Activated CD4-positive, CD25-positive, alpha-beta regulatory T cell (primary cell): ENCODE measurements around the gene PTGR3.

Source experiments
- DNase-seq, 4 experiments: peaks; one replicate each; lab custom pipeline; 2025; lab: John Stamatoyannopoulos, UW

PTGR3 gene

DNA sequence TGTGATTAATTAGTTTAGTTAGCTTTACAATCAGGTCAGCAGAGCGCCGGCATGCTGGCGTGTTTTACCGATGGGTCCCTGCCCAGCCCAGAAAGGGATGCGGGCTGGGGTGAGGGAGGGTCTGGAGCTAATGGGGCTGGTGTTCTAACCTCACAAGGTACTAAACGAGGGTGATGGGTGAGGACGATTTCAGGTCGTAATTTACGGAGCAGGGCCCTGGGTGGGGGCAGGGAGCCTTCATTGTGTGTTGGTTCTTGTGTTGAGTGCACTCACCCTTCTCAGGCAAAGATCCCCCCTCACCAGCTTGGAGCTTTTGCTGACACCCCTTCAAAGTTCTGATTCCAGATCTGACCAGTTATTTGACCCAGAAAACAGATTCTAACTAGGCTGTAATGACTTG, 39.5 kb downstream of the PTGR3 start:
- DNase-seq = no peak

DNA sequence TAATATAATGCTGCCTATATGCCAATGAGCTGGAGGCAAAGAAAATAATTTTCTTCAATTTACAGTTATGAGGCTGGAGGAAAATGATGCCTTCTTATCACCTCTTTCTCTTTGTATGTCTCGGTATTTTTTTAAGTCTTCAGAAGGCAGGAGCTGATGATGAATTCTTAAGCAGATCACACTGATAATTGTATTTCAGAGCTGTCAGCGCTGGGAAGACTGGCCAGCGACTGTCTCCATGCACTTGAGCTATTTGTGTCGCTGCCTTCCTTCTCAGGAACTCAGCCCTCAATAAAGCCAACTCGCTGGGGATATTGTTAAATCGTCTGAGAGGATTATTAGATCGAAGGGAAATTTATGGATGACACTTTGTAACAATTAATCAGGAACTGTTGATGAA, 40.3 kb downstream of the PTGR3 start:
- no peak for DNase-seq

DNA sequence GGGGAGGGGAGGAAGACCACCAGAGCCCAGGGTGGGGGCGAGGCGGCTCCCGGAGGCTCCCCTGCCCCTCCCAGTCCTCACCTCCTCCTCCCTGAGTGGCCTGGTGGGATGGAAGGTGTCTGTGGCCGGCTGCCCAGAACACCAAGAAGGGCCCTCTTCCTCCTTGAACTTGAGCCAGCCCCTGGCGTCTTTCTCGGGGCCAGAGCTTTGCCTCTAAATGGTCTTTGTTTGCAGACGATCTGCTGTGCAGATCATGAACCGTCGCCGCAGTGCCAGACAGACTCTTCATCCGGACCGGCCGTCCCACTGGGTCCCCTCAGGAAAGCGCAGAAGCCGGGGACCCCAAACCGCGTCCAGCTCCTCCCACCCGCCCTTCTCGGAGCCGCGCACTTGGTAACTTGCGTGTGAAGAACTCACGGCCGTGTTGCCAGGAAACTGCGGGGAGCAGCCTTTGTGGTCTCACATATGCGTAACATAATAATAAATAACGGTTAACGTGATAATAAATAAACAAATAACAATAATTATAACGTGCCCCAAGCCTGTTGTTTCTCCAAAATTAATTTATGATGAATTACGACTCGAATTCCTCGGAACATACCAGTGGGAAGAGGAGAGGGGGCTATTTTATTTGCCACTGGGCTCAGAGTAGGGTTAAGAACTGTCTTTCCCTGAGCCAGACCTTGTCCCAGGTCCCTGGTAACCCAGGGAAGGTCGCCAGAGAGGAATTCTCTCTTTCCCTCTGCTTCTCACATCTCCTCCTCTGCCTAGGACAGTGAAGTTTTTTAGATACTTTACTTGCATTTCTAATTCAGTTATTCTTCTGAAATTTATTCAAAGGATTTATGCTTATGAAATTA, 41.0 kb downstream of the PTGR3 start:
- no peak for DNase-seq

DNA sequence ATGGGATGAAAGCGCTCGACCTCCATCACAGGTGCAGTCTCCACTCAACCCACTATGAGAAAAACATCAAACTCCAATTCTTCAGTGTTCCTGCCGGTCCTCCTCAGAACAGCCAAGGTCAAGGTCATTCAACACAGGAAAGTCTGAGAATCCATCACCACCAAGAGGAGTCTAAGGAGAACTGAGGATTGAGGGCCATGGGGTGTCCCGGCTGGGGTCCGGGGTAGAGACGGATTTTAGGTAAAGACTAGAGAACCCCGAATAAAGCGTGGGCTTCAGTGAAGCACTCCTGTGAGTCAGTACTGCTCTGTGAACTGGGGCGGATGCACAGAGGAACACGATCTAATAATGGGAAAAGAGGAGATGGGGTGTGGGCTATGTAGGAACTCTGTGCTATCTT, 41.8 kb downstream of the PTGR3 start:
- no peak for DNase-seq

DNA sequence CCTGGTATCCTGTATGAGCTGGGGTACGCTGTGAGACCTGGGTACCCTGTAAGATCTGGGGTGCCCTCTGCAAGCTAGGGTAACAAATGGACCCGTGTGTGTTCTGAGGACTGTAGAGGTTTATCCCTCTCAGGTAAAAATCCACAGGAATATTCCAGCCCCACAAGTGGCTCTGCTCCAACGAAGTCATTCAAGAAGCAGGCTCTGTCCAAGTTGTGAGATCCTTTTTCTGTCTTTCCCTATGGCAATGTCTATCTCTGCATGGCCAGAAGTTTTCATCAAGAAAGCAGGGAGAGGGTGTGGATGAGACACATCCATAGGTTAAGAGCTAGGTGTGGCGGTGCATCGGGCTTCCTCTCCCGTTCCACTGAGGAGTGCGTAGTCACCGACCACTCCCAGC, 43.0 kb downstream of the PTGR3 start:
- no peak for DNase-seq

DNA sequence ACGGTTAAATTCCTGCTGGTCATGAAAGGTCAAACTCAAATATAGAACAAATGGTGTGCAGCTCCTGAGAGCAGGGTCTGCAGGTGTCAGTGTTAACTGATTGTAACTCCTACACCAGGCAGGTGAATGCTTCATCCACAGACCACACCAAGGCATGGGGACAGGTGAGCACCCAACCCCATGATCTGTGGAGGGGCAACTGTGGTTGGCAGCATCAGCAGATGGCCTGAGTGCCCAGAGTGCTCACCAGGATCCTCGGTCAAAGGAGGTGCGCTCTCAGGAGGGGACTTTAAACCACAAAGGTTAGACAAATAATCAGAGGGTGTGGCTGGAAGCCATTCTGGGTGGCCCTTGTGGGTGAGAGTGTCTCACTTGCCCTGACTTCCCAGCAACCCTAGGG, 44.5 kb downstream of the PTGR3 start:
- DNase-seq = no peak

DNA sequence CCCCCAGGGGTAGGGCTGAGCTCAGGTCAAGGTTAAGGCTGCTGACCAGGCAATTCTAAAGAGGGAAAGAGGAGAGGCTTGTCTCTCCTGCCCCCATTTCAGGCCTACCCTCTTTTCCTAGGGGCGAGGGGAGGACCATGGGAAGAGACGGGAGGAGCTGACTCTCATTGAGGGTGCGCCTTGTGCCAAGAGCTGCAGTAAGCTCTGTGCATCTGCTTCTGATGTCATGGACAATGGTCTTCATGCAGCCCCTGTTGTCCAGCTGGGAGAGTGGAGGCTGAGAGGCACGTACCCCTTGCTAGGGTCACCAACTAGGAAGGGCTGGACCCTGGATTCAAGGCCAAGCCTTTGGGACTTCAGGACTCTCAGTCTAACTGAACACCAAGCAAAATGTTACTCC, 45.2 kb downstream of the PTGR3 start:
- DNase-seq = no peak

DNA sequence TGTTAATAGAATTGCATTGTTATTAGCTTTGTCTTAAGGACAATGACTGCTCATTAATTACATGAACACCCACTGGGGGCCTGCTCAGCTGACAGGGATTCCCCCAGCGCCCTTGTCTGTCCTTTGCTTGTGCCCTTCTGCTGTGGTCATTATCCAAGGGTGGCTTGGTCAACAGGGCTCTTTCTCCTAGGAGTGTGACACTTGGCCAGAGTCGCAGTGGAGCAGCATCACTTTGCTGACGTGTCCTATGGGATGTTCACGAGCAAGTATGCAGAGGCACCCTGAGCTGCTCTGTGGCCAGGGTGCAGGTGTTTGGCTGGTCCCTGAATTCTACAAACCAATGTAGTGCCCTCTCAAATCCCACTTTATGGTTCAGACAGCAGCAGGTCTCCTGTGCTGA, 46.0 kb downstream of the PTGR3 start:
- no peak for DNase-seq

DNA sequence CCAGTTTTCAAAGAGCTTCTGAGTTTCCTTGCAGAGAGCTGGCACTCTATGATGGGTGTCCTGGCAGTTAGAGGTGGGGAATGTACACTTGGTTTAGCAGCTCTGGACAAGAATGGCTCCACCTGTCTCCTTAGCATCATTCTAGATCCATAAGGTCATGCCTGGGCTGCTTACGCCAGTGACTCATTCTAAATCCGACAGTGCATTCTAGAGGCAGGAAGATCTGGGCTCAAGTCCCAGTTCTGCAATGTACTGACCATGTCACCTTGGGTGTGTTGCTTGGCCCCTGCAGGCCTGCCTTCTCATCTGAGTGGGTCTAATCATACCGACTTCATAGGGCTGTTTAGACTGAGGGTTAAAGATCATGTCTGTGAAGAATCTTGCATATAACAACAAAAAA, 46.5 kb downstream of the PTGR3 start:
- DNase-seq = no peak

DNA sequence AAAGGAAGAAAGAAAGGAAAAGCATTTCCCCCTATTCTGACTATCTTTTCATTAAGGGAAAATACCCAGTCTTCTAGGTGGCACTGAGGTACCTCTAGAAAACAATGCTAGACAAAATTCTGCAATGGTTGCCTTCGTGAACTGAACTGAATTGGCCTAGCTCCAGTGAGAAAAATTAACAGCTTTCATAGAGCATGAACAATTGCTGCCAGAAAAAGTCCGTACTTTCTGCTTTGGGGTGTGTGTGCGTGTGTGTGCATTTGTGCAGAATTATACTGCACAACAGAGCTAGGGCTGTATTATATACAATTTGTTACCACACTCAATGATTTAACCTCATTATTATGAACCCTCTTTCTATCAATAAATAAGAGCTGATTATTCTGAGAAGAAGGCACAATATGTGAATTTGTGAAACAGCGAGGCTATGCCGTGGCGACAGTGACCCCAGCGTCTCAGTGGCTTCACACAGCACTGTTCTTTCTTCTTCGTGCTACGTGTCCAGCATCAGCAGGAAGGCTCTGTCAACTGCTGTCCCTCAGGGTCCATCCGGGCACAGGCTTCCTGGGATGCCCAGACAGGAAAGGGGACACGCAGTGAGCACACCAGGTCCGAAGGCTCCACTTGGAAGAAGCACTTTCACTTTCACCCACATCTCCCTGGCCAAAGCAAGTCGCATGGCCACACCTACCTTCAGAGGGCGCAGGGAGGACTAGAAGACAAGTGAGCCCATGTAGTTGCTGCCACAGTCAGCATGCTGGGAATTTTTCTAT, 47.5 kb downstream of the PTGR3 start:
- DNase-seq = no peak

DNA sequence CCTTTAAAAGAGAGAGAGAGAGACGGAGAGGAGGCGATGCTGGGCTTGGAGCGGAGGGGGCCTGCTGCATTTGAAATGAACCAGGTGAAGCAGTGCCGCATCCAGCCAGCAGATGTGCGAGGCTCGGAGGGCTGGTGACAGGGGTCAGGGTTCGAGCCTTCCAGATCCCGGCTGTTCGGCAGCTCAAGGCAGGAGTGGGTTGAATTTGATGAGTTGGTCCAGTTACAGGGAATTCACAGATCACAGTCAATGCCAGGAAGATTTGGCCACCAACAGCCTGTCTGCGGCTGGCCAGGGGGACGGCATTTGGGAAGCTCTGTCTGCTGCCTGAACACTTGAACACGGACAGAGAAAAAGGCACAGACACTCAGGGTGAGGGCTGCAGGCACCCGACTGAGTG, 48.6 kb downstream of the PTGR3 start:
- DNase-seq = no peak

DNA sequence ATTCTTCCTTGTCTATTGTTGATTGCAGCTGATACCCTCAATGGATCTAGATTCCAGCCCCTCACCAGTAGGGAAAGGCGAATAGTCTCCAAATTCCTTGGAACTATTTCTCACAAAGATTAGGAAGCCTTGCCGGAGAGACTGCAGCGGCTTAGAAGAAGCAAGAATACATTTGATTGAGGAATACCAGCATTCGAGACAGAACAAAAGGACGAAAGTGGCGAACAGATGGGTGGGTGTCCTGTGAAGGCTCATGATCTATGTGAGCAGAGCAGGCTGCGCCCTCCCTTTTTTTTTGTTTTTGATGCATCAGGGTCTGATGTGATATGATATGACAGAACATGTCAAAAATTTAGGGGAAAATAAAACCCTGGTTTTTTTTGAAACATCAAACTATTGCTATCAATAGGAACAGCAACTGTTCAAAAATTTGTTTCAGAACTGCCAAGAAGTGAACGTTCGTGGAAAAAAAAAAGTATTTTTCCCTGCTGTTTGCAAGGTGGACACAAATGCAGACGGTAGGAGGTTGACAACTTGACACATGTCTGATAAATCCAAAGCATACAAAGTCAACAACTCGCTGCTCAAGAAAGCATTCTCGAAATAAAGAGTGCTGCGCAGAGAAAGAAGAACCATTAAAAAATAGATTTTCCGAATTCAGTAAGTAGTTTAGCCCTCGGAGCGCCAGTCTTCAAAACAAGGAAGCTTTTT, 49.1 kb downstream of the PTGR3 start:
- DNase-seq = no peak

DNA sequence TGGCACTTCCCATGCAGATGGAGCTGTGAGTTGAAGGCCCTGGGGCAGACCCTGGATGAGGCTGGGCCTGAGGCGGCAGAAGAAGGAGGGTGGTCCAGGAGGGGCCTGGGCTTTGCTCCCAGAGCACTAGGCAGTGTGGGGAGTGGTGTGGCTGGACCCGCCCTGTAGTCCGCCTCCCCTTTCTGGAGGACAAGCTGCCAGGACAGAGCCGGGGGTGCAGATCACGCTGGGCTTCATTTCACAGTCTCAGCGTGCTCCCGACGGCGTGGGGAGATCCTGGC, 49.8 kb downstream of the PTGR3 start:
- DNase-seq = no peak
